Colonic mucosa (tissue), 4 donors: Measurements from ENCODE around the gene RNASE3. TPM values are rescaled to one million over a fixed set of nuclear protein-coding genes. Genes with fewer than 3 reads are reported as not detected.
"Not testable (repeated sequence)": the region's sequence is repeated elsewhere in the genome, so short reads cannot be mapped to it uniquely, and the experiment has no call there.

ENCODE experiments used
- DNase-seq: peaks from one replicate; pipeline ENCODE4 v3.0.0-alpha.2; 2020
- H3K27ac ChIP-seq: fragments of 200-600 bp; one replicate; pipeline ENCODE4 v1.8.0; 2021
- H3K27me3 ChIP-seq: fragments of 200-600 bp; one replicate; pipeline ENCODE4 v1.8.0; 2021
- H3K36me3 ChIP-seq: fragments of 200-600 bp; one replicate; pipeline ENCODE4 v1.8.0; 2021
- H3K4me1 ChIP-seq: fragments of 200-600 bp; one replicate; pipeline ENCODE4 v1.8.0; 2021; ENCODE audit warnings: mild to moderate bottlenecking
- H3K4me3 ChIP-seq: fragments of 200-600 bp; one replicate; pipeline ENCODE4 v1.8.0; 2021
- H3K9ac ChIP-seq, 2 donors: one replicate each; pipeline ENCODE4 v1.7.0; 2013; ENCODE audit warnings: control low read depth in 2 of 2, low read depth in 2 of 2, low read length in 2 of 2
- H3K9me3 ChIP-seq: fragments of 200-600 bp; one replicate; pipeline ENCODE4 v1.8.0; 2021
- CTCF ChIP-seq: fragments of 200-600 bp; IDR thresholded peaks from one replicate; pipeline ENCODE4 v1.8.0; 2022; ENCODE audit warnings: antibody characterized with exemption, mild to moderate bottlenecking
- intact Hi-C: fragments of 100-400 bp; cut with DNase I; formaldehyde crosslinking; loops from one replicate; pipeline ENCODE4 v1.14.1; 2022
- total RNA-seq, 2 donors: library from RNA; stranded (reverse); fragmentation: NEBNext Ultra II Directional in 1 of 2; extraction: Animal tissue kit (Norgen Biotek cat#: 25700) in 1 of 2; gene quantifications; one replicate each; pipeline ENCODE4 v1.2.1, GENCODE V29; 2021
- donor health status: healthy.
- donor health status: DM: no; HTN: no; CAD: no.
- donor health status: DM: no; HTN: no; CAD: no.

RNASE3 gene
- total RNA-seq, result not detected

- H3K27me3 ChIP-seq, H3K27ac ChIP-seq, H3K4me3 ChIP-seq, DNase-seq, H3K9ac ChIP-seq, H3K36me3 ChIP-seq, H3K9me3 ChIP-seq, H3K4me1 ChIP-seq, intact Hi-C loops: not testable (repeated sequence)
Observed at GRCh38 chr14:20891126-20891825, at the start of gene RNASE3. RNASE3 (plus strand) TSS chr14:20891385; CDS start chr14:20891687, 302 bp downstream.

GRCh38 chr14:20846560-20846959 lies 44.6 kb upstream of the RNASE3 start:
- H3K4me1 ChIP-seq, result no peaks in the 10 kb centered on the region
- H3K9me3 ChIP-seq, result no peaks in the 10 kb centered on the region
- no peak for DNase-seq
- H3K4me3 ChIP-seq, result no peak overlapping the region
- no peaks in the 10 kb centered on the region for H3K27me3 ChIP-seq
- TF ChIP-seq CTCF, result no peak
- intact Hi-C loops, result no loop called here
- H3K36me3 ChIP-seq, result no peaks in the 10 kb centered on the region
- H3K9ac ChIP-seq, result no peak overlapping the region
- no peak overlapping the region for H3K27ac ChIP-seq

- intact Hi-C loops, result no loop called here
- no peaks in the 10 kb centered on the region for H3K9me3 ChIP-seq
- TF ChIP-seq CTCF, result no peak
- no peak for DNase-seq
- H3K9ac ChIP-seq, result no peak overlapping the region
- H3K27ac ChIP-seq, result no peak overlapping the region
- H3K4me3 ChIP-seq, result no peak overlapping the region
- H3K4me1 ChIP-seq, result no peaks in the 10 kb centered on the region
- no peaks in the 10 kb centered on the region for H3K27me3 ChIP-seq
- H3K36me3 ChIP-seq, result no peaks in the 10 kb centered on the region
Observed at GRCh38 chr14:20848316-20848954, 42.8 kb upstream of the RNASE3 start.

GRCh38 chr14:20848955-20849570 lies 42.1 kb upstream of the RNASE3 start:
- TF ChIP-seq CTCF, result no peak
- DNase-seq, result no peak
- Histone ChIP-seq H3K27me3 (no peaks in the 10 kb centered on the region), H3K27ac (no peak overlapping the region), H3K9me3 (no peaks in the 10 kb centered on the region), H3K4me3 (no peak overlapping the region), H3K9ac (no peak overlapping the region), H3K36me3 (no peaks in the 10 kb centered on the region), H3K4me1 (no peaks in the 10 kb centered on the region)
- intact Hi-C loops, result no loop called here

GRCh38 chr14:20853042-20853441 lies 38.1 kb upstream of the RNASE3 start:
- no peak for TF ChIP-seq CTCF

More at GRCh38 chr14:20853042-20853441, 38.1 kb upstream of the RNASE3 start:
- no peaks in the 10 kb centered on the region for H3K4me1 ChIP-seq
- no peaks in the 10 kb centered on the region for H3K27me3 ChIP-seq
- no peak for DNase-seq
- H3K9ac ChIP-seq, result no peak overlapping the region
- intact Hi-C loops, result loop anchor here (10.0 kb wide), 1 partner anchor 182 kb away; the partner anchor contains the start of genes RNASE13 and TPPP2
- no peak overlapping the region for H3K27ac ChIP-seq
- H3K9me3 ChIP-seq, result no peaks in the 10 kb centered on the region
- H3K4me3 ChIP-seq, result no peak overlapping the region
- no peaks in the 10 kb centered on the region for H3K36me3 ChIP-seq
